Mesendoderm (in vitro differentiated cells): Measurements from ENCODE around the gene ABCA13.

ENCODE experiments used
- DNase-seq: peaks from one replicate; pipeline ENCODE4 v3.0.0; 2013
- H2AK5ac ChIP-seq: 2 replicates; pipeline ENCODE4 v1.6.1; 2013; ENCODE audit warnings: low read length, inconsistent platforms
- H2BK120ac ChIP-seq: 2 replicates; pipeline ENCODE4 v1.6.1; 2013; ENCODE audit warnings: low read depth, mild to moderate bottlenecking, low read length, moderate library complexity, mixed read lengths
- H2BK15ac ChIP-seq: replicated peaks from 2 replicates; pipeline ENCODE4 v1.6.1; 2013; ENCODE audit warnings: low read depth, mild to moderate bottlenecking, moderate library complexity
- H2BK5ac ChIP-seq: 2 replicates; pipeline ENCODE4 v1.6.1; 2013; ENCODE audit warnings: low read length, inconsistent platforms
- H3K18ac ChIP-seq: 2 replicates; pipeline ENCODE4 v1.6.1; 2013; ENCODE audit warnings: mild to moderate bottlenecking, low read length, mixed read lengths
- H3K23ac ChIP-seq: one replicate; pipeline ENCODE4 v1.6.1; 2013; ENCODE audit warnings: low read length
- H3K27ac ChIP-seq: 2 replicates; pipeline ENCODE4 v1.5.1; 2013; ENCODE audit warnings: low read depth, mild to moderate bottlenecking, inconsistent platforms, low read length, moderate library complexity
- H3K27me3 ChIP-seq: 2 replicates; pipeline ENCODE4 v1.6.1; 2013; ENCODE audit warnings: low read length, control low read depth, mild to moderate bottlenecking, inconsistent platforms; ENCODE audit not compliant: insufficient read depth, poor library complexity
- H3K36me3 ChIP-seq: 2 replicates; pipeline ENCODE4 v1.6.1; 2013; ENCODE audit warnings: low read length, inconsistent platforms; ENCODE audit not compliant: control insufficient read depth, insufficient read depth
- H3K4ac ChIP-seq: one replicate; pipeline ENCODE4 v1.6.1; 2013; ENCODE audit warnings: low read depth, mild to moderate bottlenecking, low read length, moderate library complexity
- H3K4me1 ChIP-seq: 2 replicates; pipeline ENCODE4 v1.6.1; 2013; ENCODE audit warnings: low read depth, low read length, inconsistent platforms; ENCODE audit not compliant: control insufficient read depth
- H3K4me2 ChIP-seq: 2 replicates; pipeline ENCODE4 v1.6.1; 2013; ENCODE audit warnings: low read length
- H3K4me3 ChIP-seq: 2 replicates; pipeline ENCODE4 v1.5.1; 2013; ENCODE audit warnings: mild to moderate bottlenecking, low read length
- H3K56ac ChIP-seq: one replicate; pipeline ENCODE4 v1.6.1; 2013; ENCODE audit warnings: low read length
- H3K79me1 ChIP-seq: 2 replicates; pipeline ENCODE4 v1.6.1; 2013; ENCODE audit warnings: low read length, inconsistent platforms
- H3K79me2 ChIP-seq: 2 replicates; pipeline ENCODE4 v1.6.1; 2013; ENCODE audit warnings: mild to moderate bottlenecking, low read length; ENCODE audit not compliant: control insufficient read depth, insufficient read depth
- H3K9ac ChIP-seq: 2 replicates; pipeline ENCODE4 v1.6.1; 2013; ENCODE audit warnings: low read length, inconsistent platforms
- H4K5ac ChIP-seq: one replicate; pipeline ENCODE4 v1.6.1; 2013; ENCODE audit warnings: low read length
- H4K8ac ChIP-seq: one replicate; pipeline ENCODE4 v1.6.1; 2013; ENCODE audit warnings: low read depth, mild to moderate bottlenecking, control low read depth, low read length, moderate library complexity
- WGBS: extraction: QIAGEN DNeasy Blood & Tissue Kit; methylation state at CpG from one replicate; pipeline ENCODE4 v1.1.7; 2013; ENCODE audit warnings: low lambda C conversion rate, missing lambda C conversion rate; ENCODE audit not compliant: insufficient coverage; ENCODE audit errors: extremely low coverage; 5-methylcytosine and 5-hydroxymethylcytosine counted together

Gene ABCA13

GRCh38 chr7:48643431-48644013 is 472.3 kb downstream of the ABCA13 start:
- WGBS: no CpG with 5 or more reads among the region's 2 CpGs
- no peak overlapping the region for H2BK15ac ChIP-seq
- no peak overlapping the region for H4K8ac ChIP-seq
- no peaks in the 10 kb centered on the region for H3K36me3 ChIP-seq
- H3K23ac ChIP-seq: no peak overlapping the region
- no peak overlapping the region for H4K5ac ChIP-seq
- peak; percentile 26 for DNase-seq
- H2BK120ac ChIP-seq: no peak overlapping the region
- H3K9ac ChIP-seq: no peak overlapping the region
- H2BK5ac ChIP-seq: no peak overlapping the region
- H3K27me3 ChIP-seq: no peaks in the 10 kb centered on the region
- no peaks in the 10 kb centered on the region for H3K79me1 ChIP-seq
- H3K4me2 ChIP-seq: no peak overlapping the region
- no peak overlapping the region for H3K4ac ChIP-seq
- no peaks in the 10 kb centered on the region for H3K79me2 ChIP-seq
- no peak overlapping the region for H3K4me3 ChIP-seq
- no peaks in the 10 kb centered on the region for H3K4me1 ChIP-seq
- H3K18ac ChIP-seq: no peak overlapping the region
- no peak overlapping the region for H2AK5ac ChIP-seq
- H3K56ac ChIP-seq: no peak overlapping the region
- no peak overlapping the region for H3K27ac ChIP-seq

GRCh38 chr7:48658138-48658537 is 486.9 kb downstream of the ABCA13 start:
- Histone ChIP-seq H3K79me1 (no peaks in the 10 kb centered on the region), H3K27ac (no peak overlapping the region), H3K4me3 (no peak overlapping the region), H3K4ac (no peak overlapping the region), H3K23ac (no peak overlapping the region), H3K27me3 (no peaks in the 10 kb centered on the region), H3K4me1 (no peaks in the 10 kb centered on the region), H2AK5ac (no peak overlapping the region), H3K18ac (no peak overlapping the region), H3K36me3 (no peaks in the 10 kb centered on the region), H3K79me2 (no peaks in the 10 kb centered on the region), H3K56ac (no peak overlapping the region), H3K4me2 (no peak overlapping the region), H4K5ac (no peak overlapping the region), H3K9ac (no peak overlapping the region), H2BK15ac (no peak overlapping the region), H2BK5ac (no peak overlapping the region), H2BK120ac (no peak overlapping the region), H4K8ac (no peak overlapping the region)
- no peak for DNase-seq
- no CpG with 5 or more reads among the region's 2 CpGs for WGBS

- H2BK120ac ChIP-seq: no peak overlapping the region
- no peaks in the 10 kb centered on the region for H3K79me1 ChIP-seq
- H3K56ac ChIP-seq: no peak overlapping the region
- no peak overlapping the region for H3K27ac ChIP-seq
- no peak overlapping the region for H3K4me3 ChIP-seq
- no peak overlapping the region for H4K5ac ChIP-seq
- no peak overlapping the region for H3K18ac ChIP-seq
- no peak for DNase-seq
- no peaks in the 10 kb centered on the region for H3K27me3 ChIP-seq
- no peak overlapping the region for H3K23ac ChIP-seq
- H2BK5ac ChIP-seq: no peak overlapping the region
- no peak overlapping the region for H3K9ac ChIP-seq
- no peaks in the 10 kb centered on the region for H3K36me3 ChIP-seq
- H2BK15ac ChIP-seq: no peak overlapping the region
- no peak overlapping the region for H3K4me2 ChIP-seq
- H2AK5ac ChIP-seq: no peak overlapping the region
- H3K79me2 ChIP-seq: no peaks in the 10 kb centered on the region
- H3K4ac ChIP-seq: no peak overlapping the region
- H4K8ac ChIP-seq: no peak overlapping the region
- H3K4me1 ChIP-seq: peaks cover under 1% of the 10 kb centered on the region
- no CpG with 5 or more reads among the region's 5 CpGs for WGBS
Measured at GRCh38 chr7:48660306-48660870, 489.1 kb downstream of the ABCA13 start.

- H4K8ac ChIP-seq: no peak overlapping the region
- no peak overlapping the region for H3K9ac ChIP-seq
- no peak overlapping the region for H3K18ac ChIP-seq
- no peaks in the 10 kb centered on the region for H3K36me3 ChIP-seq
- H3K27ac ChIP-seq: no peak overlapping the region
- no peak overlapping the region for H3K56ac ChIP-seq
- WGBS: no CpG with 5 or more reads among the region's 4 CpGs
- H4K5ac ChIP-seq: no peak overlapping the region
- no peak for DNase-seq
- no peak overlapping the region for H3K4me2 ChIP-seq
- no peak overlapping the region for H2AK5ac ChIP-seq
- no peak overlapping the region for H2BK5ac ChIP-seq
- no peak overlapping the region for H3K4ac ChIP-seq
- peaks cover 2% of the 10 kb centered on the region for H3K4me1 ChIP-seq
- H3K79me1 ChIP-seq: no peaks in the 10 kb centered on the region
- H2BK120ac ChIP-seq: no peak overlapping the region
- no peak overlapping the region for H3K4me3 ChIP-seq
- H3K27me3 ChIP-seq: no peaks in the 10 kb centered on the region
- no peak overlapping the region for H3K23ac ChIP-seq
- H3K79me2 ChIP-seq: no peaks in the 10 kb centered on the region
- H2BK15ac ChIP-seq: no peak overlapping the region
Measured at GRCh38 chr7:48664241-48664640, 493.0 kb downstream of the ABCA13 start.

- WGBS: no CpG with 5 or more reads among the region's 4 CpGs
- H3K79me1 ChIP-seq: no peaks in the 10 kb centered on the region
- H3K4me3 ChIP-seq: no peak overlapping the region
- no peaks in the 10 kb centered on the region for H3K79me2 ChIP-seq
- no peak overlapping the region for H4K5ac ChIP-seq
- H3K9ac ChIP-seq: no peak overlapping the region
- H3K23ac ChIP-seq: no peak overlapping the region
- H3K27ac ChIP-seq: no peak overlapping the region
- H3K36me3 ChIP-seq: no peaks in the 10 kb centered on the region
- H3K27me3 ChIP-seq: no peaks in the 10 kb centered on the region
- peaks cover 2% of the 10 kb centered on the region for H3K4me1 ChIP-seq
- H4K8ac ChIP-seq: no peak overlapping the region
- H3K4ac ChIP-seq: peak overlapping the region; percentile 36
- no peak overlapping the region for H2BK15ac ChIP-seq
- no peak overlapping the region for H2AK5ac ChIP-seq
- H2BK120ac ChIP-seq: no peak overlapping the region
- no peak overlapping the region for H2BK5ac ChIP-seq
- no peak overlapping the region for H3K4me2 ChIP-seq
- H3K18ac ChIP-seq: peak overlapping the region; percentile 51
- DNase-seq: peak; percentile 29
- no peak overlapping the region for H3K56ac ChIP-seq
Measured at GRCh38 chr7:48665353-48666135, 494.3 kb downstream of the ABCA13 start.
